Stimulated activated CD4-positive, alpha-beta T cell treated with anti-CD3 and anti-CD28 coated beads, Interleukin-15, amount 100 ng/mL, for 1 hour (primary cell): ENCODE results near the gene CHRM4.
A peak's percentile ranks its signal among the peaks of the same experiment; 100 is the strongest.

Experiments used
- DNase-seq, 2 donors: peaks; one replicate each; pipeline ENCODE4 v3.0.0-alpha.2; 2020; ENCODE audit warnings: low read depth in 1 of 2, low spot score in 1 of 2

Gene CHRM4

DNA sequence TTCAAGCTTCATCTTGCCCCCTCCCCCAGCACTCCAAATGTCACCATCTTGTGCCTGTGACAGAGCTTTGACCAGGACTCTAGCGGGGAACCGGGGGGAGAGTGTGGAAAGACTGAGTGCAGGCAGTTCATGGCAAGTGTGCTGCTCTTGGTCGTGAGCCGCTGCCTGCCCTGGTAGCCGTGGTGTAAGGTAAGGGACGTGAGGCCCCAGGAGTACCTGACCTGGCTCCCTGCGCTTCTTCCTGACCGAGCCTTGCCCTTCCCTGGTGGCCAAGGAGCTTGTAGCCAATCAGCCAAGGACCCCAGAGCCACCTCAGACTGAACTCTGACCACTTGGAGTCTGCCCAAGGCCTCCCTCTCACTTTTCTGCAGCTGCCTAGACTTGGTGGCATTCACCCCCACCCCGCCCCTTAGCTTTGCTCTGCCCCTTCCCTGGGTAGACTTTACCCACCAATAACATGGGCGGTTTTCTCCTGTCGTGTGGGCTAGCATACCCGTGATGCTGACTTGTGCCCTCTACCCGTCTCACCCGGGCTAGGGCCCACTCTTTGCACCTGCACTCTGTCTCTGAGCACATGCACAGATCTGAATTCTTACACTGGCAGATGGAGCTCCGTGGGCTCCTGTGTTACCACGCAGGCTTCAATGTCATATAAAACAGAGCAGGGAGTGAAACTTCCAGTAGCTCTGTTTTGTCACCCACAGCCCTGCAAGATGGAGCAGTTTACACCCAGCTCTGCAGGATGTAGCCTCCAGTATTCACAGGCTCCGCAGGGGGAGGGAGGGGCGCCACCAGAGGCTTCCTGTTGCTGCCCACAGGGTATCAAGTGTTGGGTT is 42.8 kb downstream of the CHRM4 start:
- DNase-seq: peak in 1 of 2 donors; percentile 37

DNA sequence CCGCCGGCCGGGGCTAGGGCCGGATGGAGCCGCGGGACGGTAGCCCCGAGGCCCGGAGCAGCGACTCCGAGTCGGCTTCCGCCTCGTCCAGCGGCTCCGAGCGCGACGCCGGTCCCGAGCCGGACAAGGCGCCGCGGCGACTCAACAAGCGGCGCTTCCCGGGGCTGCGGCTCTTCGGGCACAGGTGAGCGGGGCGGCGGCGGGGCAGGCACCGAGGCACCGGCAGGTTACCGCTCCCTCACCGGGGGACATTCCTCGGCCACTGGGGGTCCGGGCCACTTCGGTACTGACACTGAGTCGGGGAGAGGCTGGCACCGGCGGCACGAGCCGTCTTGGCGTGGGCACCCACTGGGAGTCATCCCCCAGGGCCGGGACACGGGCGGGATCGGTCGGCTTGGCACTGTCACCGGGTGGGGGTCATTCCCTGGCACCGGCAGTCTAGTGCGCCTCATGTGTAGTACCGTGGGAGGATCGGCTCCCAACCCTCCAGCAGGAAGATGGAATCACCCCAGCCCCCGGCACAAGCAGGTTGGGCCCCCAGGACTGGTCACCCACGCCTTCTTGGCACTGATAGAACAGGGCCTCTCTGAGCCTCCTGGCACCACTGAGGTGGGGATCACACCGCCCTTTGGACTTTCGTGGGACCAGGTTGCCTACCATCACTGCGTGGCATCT is 43.8 kb downstream of the CHRM4 start:
- no peak for DNase-seq

DNA sequence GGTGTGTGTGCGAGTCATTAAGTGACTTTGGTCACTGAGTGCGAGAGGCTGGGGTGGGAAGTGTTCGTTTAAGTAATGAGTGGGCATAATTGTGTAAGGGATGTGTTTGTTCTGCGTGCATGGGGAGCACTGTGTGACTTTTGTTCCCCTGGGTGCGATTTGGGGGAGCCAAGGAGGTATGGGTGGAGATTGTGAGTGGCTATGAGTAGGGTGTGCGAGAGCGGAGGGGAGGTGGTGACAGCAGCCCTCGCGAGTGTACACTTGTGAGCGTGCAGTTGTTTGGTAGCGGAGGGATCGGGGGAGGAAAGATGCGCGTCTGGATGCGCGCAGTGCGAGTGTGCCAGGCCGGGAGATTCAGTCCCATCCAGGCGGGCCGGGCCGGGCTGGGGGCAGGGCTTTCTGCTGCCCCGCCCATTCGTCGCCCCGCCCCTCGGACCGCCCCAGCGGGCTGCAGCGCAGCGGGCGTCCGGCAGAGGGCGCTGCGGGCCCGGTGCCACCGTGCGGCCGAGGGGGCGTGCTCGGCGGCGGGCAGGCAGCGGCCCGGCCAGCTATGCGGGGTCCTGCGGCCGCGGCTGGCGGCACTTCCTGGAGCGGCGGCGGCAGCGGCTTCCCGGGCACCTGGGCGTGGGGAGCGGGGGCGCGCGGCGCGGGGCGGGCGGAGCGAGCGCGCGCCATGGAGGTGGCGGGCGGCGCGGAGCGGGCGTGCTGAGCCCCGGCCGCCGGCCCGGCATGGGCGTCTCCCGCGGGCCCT is 44.5 kb downstream of the CHRM4 start, which contains the start of gene DGKZ:
DGKZ (plus strand) TSS at position 578 of the 751 bp plus-strand sequence. CDS start 197 bp downstream, outside the sequence.
- DNase-seq: peak; percentile 87 to 89

DNA sequence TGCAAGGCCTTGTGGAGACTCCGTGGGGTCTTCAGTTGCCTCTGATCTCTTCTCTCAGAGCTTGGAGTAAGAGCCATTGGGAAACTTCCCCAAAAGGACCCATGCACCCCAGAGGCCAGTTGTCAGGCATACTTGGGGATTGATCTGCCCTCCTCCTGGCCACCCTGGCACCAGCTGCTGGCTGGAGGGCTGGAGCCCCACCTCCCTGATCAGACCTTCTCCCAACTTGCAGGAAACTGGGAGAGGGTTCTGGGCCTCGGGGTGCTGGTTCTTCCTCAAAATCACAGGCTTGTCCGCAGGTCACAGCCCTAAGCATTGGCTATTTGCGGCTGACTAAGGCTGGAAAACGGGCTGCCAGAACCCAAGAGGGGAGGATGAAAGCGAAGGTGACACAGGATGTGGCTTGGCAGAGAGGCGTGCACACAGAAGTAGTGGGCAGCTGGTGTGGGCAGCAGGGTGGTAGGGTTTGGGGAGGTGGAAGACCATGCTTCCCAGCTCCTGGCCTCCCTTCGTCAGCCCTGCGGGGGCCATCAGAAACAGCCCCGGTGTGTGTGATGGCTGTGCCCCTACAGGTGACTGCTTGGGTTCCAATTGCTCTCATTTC is 45.6 kb downstream of the CHRM4 start:
- no peak for DNase-seq

DNA sequence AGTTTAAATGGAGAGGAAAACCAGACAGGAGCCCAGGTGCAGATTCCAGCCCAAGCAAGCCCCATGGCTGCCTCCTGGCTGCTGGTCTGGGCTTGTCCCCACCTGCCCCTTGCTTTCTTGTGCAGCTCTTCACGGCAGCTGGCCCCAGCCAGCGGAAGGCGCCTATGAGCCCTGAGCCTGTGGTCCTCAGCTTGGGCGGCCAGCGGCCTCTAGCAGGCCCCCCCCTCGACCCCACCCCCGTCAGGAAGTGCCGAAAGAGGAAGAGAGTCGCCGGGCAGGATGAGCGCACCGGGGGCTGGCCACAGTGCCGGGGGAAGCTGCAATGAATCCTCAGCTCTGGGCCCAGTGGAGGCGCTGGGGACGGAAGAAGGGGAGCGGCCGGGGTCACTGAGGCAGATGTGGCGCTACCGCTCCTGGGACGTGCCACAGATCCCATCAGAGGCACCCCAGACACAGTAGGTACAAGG is 46.4 kb downstream of the CHRM4 start:
- DNase-seq: no peak

DNA sequence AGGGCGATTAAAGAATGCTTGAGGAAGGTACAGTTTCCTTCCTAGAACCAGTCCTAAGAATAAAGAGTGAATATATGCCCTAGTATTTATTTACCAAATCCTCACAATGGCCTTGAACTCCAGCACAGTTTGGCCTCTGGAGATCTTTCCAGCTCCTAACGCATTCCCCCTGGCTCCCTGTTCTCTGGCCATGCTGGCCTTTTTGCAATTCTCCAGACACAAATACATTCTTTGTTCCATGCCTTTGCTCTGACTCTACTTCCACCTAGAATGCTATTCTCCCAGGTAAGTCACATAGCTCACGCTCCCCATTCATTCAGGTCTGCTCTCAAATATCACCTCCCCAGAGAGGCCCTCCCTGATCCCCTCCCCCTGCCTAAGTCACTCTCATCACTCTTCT is 48.1 kb downstream of the CHRM4 start:
- no peak for DNase-seq

DNA sequence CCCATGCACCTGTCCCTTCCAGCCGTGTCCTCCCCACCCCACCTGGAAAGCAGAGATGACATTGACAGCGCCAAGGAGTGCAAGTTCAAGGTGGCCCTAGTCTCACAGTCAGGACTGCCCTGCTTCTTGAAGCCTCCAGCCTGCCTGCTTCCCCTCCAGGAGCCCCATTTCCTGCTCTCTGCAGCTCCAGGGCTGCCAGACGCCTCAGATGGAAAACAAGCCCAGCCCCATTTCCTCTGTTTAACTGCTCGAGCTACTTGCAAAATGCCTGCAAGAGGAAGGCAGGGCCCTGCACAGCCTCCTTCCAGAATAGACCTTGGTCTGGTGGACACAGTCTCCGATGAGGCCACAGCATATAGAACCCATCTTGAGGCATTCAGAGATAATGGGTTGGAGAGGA is 49.3 kb downstream of the CHRM4 start:
- DNase-seq: no peak

DNA sequence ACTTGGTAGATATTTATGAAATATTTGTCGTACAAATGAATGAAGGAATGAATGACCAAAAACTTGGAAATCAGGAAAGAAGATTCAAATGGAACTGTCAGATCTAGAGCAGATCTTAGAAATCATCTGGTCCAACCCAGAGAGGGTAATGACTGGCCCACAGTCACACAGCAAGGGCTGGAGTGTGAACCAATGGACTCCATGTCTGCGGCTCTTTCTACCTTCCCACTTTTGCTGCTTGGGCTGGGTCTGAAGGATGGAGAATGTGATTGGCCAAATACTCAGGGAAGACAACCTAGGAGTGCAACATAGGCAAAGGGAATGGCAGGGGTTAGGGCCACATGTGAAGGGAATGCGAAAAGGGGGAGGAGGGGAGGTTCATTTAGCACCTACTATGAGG is 50.1 kb downstream of the CHRM4 start:
- DNase-seq: no peak

DNA sequence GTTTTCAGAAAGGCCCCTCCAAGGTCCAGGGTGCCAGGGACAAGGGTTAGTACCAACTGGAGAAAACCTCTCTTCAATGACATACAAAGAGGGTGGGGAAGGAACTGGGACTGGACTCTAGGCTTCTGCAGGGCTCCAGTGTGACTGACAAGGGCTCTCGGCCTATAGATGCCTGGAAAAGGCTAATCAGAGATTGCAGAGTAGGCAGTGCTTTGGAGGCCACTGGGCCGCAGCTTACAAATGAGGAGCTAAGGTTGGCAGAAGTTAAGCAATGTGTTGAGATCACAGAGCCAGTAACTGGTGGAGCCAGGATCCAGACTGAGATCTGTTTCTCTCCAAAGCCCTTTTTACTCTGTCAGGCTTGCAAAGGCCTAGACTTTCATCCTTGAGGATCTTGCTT is 51.8 kb downstream of the CHRM4 start:
- DNase-seq: no peak

DNA sequence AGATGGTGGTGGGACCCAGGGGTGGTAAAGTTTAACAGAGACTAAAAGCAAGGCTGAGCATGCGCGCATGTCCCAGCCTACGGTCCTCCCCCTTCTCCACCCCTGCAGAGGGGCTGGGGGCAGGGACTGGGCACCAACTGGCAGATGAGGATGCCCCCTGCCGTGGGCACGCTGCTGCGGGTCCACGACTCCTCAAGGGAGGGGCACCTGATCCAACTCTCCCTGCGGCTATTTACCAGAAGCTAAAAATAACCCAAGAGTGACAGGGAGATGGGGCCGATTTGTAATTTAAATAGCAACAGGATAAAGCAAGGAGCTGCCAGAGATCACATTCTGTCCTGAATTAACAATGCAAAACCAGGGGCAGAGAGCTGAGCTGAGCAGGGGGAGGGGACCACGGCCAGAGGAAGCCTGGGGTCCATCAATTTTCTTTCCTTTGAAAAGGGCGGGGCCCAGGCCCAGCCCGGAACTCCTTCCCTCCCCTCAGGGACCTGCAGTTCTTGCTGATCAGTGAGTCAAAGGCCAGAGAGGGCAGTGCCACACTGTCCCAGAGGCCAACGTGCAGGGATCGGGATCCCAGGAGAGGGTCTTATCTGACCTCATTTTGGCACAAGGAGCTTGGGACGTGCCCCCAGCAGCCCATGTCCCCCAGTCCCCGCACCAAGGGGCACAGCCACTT is 52.4 kb downstream of the CHRM4 start:
- no peak for DNase-seq

DNA sequence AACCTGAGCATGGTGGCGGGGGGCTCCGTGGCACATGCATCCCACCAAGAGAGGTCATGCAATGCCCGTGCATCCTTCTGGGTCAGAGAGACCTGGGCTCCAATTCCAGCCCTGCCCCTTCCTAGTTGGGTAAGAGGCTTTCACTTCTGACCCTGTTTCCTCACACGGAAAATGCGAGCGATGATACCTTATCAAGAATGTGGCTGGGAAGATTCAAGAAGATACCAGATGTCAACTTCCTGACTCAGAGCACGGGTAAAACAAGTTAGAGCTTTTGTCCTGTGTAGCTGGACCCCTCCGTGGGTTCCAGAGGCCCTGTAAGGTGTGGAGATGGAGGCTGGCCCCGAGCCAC is 53.0 kb downstream of the CHRM4 start:
- DNase-seq: no peak

DNA sequence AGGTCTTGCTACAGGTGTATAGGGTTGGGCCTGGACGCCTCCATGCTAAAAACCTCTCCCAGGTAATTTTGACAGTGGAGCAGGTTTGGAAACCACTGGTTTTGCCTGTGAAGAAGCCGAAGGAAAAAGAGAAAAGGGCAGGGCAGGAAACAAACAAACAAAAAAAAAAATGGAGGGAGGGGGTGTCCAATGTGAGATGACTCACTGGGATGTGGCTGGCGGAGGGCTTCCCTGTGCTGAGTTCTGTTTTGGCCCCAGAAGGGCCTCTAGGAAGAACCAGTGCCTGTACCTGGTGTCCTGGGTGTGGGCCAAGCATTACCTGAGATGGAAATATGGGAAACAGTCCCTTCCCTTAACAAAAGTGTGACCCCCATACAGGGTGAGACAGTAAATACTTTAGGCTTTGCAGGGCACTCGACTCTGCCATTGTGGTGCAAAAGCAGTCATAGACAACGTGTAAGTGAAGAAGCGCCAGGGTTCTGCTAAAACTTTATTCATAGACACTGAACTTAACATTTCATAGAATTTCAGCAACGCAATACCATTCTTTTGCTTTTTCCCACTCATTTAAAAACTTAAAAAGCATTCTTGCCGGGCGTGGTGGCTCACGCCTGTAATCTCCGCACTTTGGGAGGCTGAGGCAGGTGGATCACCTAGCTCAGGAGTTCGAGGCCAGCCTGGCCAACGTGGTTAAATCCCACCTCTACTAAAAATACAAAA is 53.8 kb downstream of the CHRM4 start:
- no peak for DNase-seq

DNA sequence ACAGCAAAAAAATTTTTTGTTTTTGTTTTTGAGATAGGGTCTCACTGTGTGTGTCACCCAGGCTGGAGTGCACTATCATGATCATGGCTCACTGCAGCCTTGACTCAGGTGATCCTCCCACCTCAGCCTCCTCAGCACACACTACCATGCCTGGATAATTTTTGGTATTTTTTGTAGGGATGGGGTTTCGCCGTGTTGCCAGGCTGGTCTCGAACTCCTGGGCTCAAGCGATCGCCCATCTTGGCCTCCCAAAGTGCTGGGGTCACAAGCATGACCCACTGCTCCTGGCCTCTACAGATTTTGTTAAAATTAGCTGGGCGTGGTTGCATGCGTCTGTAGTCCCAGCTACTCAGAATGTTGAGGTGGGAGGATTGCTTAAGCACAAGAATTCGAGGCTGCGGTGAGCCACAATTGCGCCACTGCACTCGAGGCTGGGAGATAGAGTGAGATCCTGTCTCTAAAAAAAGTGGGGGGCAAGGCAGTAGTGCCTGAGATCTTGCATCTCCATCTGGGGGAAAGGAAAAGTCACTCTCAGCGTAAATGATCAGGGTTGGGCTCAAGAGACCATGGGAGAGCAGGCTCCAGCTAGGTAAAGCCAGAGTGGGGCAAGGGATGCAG is 54.9 kb downstream of the CHRM4 start:
- no peak for DNase-seq

DNA sequence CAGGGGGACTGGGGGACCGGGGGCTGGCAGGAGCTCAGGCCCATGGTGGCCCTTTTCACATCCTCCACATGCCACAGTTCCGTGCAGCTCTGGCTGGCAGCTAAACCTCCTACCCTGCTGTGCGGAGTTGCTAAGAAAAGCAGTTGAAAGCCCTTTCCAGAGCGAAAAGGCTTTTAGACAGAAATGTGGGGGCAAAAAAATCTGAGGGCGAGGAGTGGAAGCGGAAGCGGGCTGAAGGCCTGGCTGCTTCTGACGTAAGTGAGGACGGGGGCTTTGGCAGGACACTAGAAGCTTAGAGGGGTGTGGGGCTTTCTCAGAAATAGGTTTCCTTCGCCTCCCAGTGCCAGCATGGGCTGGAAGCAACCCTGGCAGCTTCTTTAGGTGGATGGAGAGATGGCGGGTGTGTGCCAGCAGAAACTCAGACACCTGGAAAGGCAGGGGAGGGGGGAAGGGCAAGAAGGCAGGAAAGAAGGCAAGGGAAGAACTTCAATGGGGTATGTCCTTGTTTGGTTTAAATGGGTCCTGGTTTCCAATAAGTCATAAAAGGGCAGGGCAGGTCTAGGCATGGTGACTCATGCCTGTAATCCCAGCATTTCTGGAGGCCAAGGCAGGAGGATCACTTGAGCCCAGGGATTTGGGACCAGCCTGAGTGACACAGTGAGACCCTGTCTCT is 55.5 kb downstream of the CHRM4 start:
- DNase-seq: no peak

DNA sequence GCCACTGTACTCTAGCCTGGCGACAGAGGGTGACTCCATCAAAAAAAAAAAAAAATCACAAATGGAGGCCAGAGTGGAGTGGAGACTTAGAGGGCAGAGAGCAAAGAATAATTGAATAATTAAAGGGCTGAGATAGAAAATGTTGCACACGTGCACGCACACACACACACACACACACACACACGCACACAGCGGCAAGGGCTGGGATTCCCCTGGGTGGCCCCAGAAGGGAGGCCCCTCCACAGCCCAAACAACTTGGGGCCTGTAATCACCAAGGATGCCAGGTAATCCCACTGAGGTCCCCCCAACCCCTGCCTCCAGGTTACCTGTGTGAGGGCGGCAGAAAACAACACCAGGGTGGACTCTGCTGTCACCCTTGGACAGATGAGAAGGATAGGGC is 56.3 kb downstream of the CHRM4 start:
- DNase-seq: no peak

DNA sequence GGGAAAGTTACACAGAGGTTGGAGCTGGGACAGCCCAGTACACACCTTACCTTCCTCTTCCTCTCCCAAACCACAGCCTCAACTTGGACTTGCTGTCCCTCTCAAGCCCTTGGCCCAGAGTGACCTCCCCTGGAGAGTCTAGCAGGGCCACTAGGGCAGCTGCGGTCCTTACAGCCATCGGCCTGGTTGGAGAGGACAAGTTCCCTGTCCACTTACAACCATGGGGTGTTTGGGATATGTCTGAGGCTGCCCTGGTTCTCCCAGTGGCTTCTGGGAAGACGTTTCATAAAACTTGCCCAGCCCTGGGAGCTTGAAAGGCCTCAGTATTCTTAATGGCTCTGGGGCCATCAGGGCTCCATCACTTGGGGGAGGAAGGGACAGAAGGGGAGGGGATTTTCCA is 57.4 kb downstream of the CHRM4 start:
- no peak for DNase-seq
